ENCODE data around the gene MRM1.
"Not testable (repeated sequence)": the region's sequence is repeated elsewhere in the genome, so short reads cannot be mapped to it uniquely, and the experiment has no call there.

The MRM1 gene

GRCh38 chr17:36600936-36601302, 464 bp upstream of the MRM1 start:
- no peak for DNase-seq (ENCODE audit: low read depth in 2 of 2)

- DNase-seq (ENCODE audit: low read depth in 2 of 2), result no peak
Measured at GRCh38 chr17:36602030-36602748, 806 bp downstream of the MRM1 start.

- peak; percentile 58 to 65 for DNase-seq (ENCODE audit: low read depth in 2 of 2)
Measured at GRCh38 chr17:36602924-36603384, 1.6 kb downstream of the MRM1 start.

GRCh38 chr17:36605028-36605427, 3.6 kb downstream of the MRM1 start:
- not testable (repeated sequence) for DNase-seq (ENCODE audit: low read depth in 2 of 2)

- DNase-seq (ENCODE audit: low read depth in 2 of 2), result no peak
Measured at GRCh38 chr17:36608280-36608679, 6.9 kb downstream of the MRM1 start.

GRCh38 chr17:36608794-36609497, 7.6 kb downstream of the MRM1 start:
- DNase-seq (ENCODE audit: low read depth in 2 of 2), result no peak

- no peak for DNase-seq (ENCODE audit: low read depth in 2 of 2)
Measured at GRCh38 chr17:36609498-36609862, 8.1 kb downstream of the MRM1 start.

- no peak for DNase-seq (ENCODE audit: low read depth in 2 of 2)
Measured at GRCh38 chr17:36610474-36610873, 9.1 kb downstream of the MRM1 start.

GRCh38 chr17:36611345-36612072, 10.1 kb downstream of the MRM1 start:
- DNase-seq (ENCODE audit: low read depth in 2 of 2), result no peak

GRCh38 chr17:36612323-36612722, 10.9 kb downstream of the MRM1 start:
- DNase-seq (ENCODE audit: low read depth in 2 of 2), result no peak

- no peak for DNase-seq (ENCODE audit: low read depth in 2 of 2)
Measured at GRCh38 chr17:36613155-36613554, 11.8 kb downstream of the MRM1 start.

GRCh38 chr17:36614081-36614480, 12.7 kb downstream of the MRM1 start:
- DNase-seq (ENCODE audit: low read depth in 2 of 2), result no peak

- no peak for DNase-seq (ENCODE audit: low read depth in 2 of 2)
Measured at GRCh38 chr17:36614933-36615332, 13.6 kb downstream of the MRM1 start.

GRCh38 chr17:36616061-36617029, 15.0 kb downstream of the MRM1 start:
- DNase-seq (ENCODE audit: low read depth in 2 of 2), result no peak

GRCh38 chr17:36617773-36618172, 16.4 kb downstream of the MRM1 start:
- no peak for DNase-seq (ENCODE audit: low read depth in 2 of 2)

GRCh38 chr17:36623281-36623680, 21.9 kb downstream of the MRM1 start:
- no peak for DNase-seq (ENCODE audit: low read depth in 2 of 2)

- DNase-seq (ENCODE audit: low read depth in 2 of 2), result no peak
Measured at GRCh38 chr17:36625188-36625587, 23.8 kb downstream of the MRM1 start.

- no peak for DNase-seq (ENCODE audit: low read depth in 2 of 2)
Measured at GRCh38 chr17:36627101-36627500, 25.7 kb downstream of the MRM1 start.

- no peak for DNase-seq (ENCODE audit: low read depth in 2 of 2)
Measured at GRCh38 chr17:36628576-36628975, 27.2 kb downstream of the MRM1 start.

GRCh38 chr17:36629252-36629847, 28.0 kb downstream of the MRM1 start:
- peak; percentile 73 to 74 for DNase-seq (ENCODE audit: low read depth in 2 of 2)

GRCh38 chr17:36629970-36630502, 28.7 kb downstream of the MRM1 start:
- DNase-seq (ENCODE audit: low read depth in 2 of 2), result no peak

All from activated CD4-positive, alpha-beta T cell treated with anti-CD3 and anti-CD28 coated beads for 24 hours (primary cell).